Measurements from ENCODE around the gene ADRB1.

- no peak for TF ChIP-seq POLR2A (IDR thresholded peaks at IDR 0.05)
- TF ChIP-seq, protein P1, sequence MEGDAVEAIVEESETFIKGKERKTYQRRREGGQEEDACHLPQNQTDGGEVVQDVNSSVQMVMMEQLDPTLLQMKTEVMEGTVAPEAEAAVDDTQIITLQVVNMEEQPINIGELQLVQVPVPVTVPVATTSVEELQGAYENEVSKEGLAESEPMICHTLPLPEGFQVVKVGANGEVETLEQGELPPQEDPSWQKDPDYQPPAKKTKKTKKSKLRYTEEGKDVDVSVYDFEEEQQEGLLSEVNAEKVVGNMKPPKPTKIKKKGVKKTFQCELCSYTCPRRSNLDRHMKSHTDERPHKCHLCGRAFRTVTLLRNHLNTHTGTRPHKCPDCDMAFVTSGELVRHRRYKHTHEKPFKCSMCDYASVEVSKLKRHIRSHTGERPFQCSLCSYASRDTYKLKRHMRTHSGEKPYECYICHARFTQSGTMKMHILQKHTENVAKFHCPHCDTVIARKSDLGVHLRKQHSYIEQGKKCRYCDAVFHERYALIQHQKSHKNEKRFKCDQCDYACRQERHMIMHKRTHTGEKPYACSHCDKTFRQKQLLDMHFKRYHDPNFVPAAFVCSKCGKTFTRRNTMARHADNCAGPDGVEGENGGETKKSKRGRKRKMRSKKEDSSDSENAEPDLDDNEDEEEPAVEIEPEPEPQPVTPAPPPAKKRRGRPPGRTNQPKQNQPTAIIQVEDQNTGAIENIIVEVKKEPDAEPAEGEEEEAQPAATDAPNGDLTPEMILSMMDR (IDR thresholded peaks at IDR 0.05), result no peak
Observed at GRCh38 chr10:114079421-114079820, 35.8 kb downstream of the ADRB1 start.
